Measurements from ENCODE around the gene SEH1L. TPM values are rescaled to one million over a fixed set of nuclear protein-coding genes. Genes with fewer than 3 reads are reported as not detected.

The SEH1L gene
- polyA plus RNA-seq, 2 of the 4 experiments (the other 2 are of a cell fraction): 31.6 to 63.1 TPM

DNA sequence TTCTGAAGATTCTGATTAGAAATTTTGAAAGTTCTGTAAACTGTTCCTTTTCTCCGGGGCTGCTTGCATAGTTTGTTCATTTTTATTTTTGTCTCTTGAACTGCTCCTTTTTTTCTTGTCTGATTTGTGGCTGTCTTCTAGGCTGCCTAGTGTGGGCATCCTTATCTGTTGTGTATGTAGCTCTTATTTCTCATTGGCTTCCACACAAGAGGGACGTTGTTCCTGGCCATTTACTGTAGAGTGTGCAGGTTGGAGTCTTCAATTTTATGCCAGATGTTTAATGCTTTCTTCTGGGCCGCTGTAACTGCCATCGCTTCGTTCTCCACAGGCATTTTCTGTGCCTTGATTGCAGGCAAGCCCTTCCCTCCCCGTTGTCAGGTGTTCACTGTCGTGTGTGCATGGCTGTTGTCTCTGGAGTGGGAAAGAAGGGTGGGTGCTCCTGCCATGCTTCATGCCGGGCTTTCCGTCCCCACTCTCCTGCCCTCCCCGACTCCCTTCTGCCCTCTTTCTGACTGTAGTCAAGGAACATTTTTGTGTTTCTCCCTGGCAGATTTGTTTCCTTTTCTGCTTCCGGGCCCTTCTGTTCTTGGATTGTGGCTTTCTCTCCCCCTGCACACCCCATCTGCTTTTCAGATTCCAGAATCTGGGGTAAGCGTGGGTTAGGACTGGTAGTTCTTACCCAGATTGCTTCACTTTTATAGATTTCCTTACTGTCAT is 58.9 kb downstream of the SEH1L start:
- H3K27ac ChIP-seq: no peak overlapping the region
- POLR2A ChIA-PET: no interaction called here
- CTCF ChIA-PET: interaction anchor here (0.6 kb wide), 1 partner anchor 755 kb away, joined by 3 read pairs; no protein-coding TSS in a partner anchor

DNA sequence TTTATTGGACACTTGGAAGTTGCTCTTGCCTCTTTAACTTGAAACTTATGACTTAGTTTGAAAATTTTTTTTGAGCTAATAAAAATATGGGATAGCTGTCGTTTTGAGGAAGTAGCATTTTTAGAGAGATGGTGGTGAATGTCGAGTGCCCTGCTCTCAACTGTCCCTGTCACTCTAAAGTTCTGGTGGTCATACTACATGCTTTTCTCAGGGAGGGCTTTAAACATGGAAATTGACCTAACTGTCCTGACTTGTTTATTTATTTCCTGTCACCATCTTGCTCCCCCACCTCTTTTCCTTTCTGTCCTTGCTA is 59.4 kb downstream of the SEH1L start:
- POLR2A ChIA-PET: no interaction called here
- CTCF ChIA-PET: no interaction called here
- Histone ChIP-seq H3K4me1 (no peaks in the 10 kb centered on the region), H3K4me3 (no peak overlapping the region), H3K9me3 (no peaks in the 10 kb centered on the region), H3K27ac (no peak overlapping the region), H3K4me2 (no peak overlapping the region)
- ATAC-seq (no peak), FAIRE-seq (no peak), DNase-seq (ENCODE audit: low read depth in 1 of 2, low spot score in 1 of 2) (no peak)
- TF ChIP-seq, protein P1, sequence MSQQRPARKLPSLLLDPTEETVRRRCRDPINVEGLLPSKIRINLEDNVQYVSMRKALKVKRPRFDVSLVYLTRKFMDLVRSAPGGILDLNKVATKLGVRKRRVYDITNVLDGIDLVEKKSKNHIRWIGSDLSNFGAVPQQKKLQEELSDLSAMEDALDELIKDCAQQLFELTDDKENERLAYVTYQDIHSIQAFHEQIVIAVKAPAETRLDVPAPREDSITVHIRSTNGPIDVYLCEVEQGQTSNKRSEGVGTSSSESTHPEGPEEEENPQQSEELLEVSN (IDR thresholded peaks at IDR 0.05; ENCODE audit: borderline replicate concordance, low read depth): no peak
- no peak for TF ChIP-seq HMGXB4 (CRISPR knock-in tag; IDR thresholded peaks at IDR 0.05; ENCODE audit: borderline replicate concordance)
- TF ChIP-seq, protein P2, sequence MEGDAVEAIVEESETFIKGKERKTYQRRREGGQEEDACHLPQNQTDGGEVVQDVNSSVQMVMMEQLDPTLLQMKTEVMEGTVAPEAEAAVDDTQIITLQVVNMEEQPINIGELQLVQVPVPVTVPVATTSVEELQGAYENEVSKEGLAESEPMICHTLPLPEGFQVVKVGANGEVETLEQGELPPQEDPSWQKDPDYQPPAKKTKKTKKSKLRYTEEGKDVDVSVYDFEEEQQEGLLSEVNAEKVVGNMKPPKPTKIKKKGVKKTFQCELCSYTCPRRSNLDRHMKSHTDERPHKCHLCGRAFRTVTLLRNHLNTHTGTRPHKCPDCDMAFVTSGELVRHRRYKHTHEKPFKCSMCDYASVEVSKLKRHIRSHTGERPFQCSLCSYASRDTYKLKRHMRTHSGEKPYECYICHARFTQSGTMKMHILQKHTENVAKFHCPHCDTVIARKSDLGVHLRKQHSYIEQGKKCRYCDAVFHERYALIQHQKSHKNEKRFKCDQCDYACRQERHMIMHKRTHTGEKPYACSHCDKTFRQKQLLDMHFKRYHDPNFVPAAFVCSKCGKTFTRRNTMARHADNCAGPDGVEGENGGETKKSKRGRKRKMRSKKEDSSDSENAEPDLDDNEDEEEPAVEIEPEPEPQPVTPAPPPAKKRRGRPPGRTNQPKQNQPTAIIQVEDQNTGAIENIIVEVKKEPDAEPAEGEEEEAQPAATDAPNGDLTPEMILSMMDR (IDR thresholded peaks at IDR 0.05): no peak
- TF ChIP-seq NR3C1 (IDR thresholded peaks at IDR 0.05): no peak
- TF ChIP-seq ZNF302 (CRISPR knock-in tag; IDR thresholded peaks at IDR 0.05): no peak
- no peak for TF ChIP-seq ZC3H11A (IDR thresholded peaks at IDR 0.05)
- TF ChIP-seq CBX2 (IDR thresholded peaks at IDR 0.05; ENCODE audit: borderline replicate concordance, low read depth): no peak
- no peak for TF ChIP-seq RAD21 (conservative IDR thresholded peaks at IDR 0.05 in 1 of 2, IDR thresholded peaks at IDR 0.05 in 1 of 2)
- TF ChIP-seq HEYL (CRISPR knock-in tag; IDR thresholded peaks at IDR 0.05): no peak
- TF ChIP-seq POLR2AphosphoS2 (conservative IDR thresholded peaks at IDR 0.05; ENCODE audit: low read length): no peak
- no peak for TF ChIP-seq JUN (IDR thresholded peaks at IDR 0.05)
- TF ChIP-seq EHF (CRISPR knock-in tag; IDR thresholded peaks at IDR 0.05): no peak
- TF ChIP-seq EHMT2 (IDR thresholded peaks at IDR 0.05; ENCODE audit: low read depth): no peak
- TF ChIP-seq KDM5A (IDR thresholded peaks at IDR 0.05): no peak
- no peak for TF ChIP-seq FOSL2 (IDR thresholded peaks at IDR 0.05)
- TF ChIP-seq FOSL2 (CRISPR knock-in tag; IDR thresholded peaks at IDR 0.05): no peak
- no peak for TF ChIP-seq SMC3 (IDR thresholded peaks at IDR 0.05)
- 86% methylated on average over 2 of the region's 2 CpGs for WGBS (ENCODE audit: missing lambda C conversion rate)

More for the DNA sequence above, 58.9 kb downstream of the SEH1L start:
- TF ChIP-seq GATA3 (IDR thresholded peaks at IDR 0.05; ENCODE audit: borderline replicate concordance) (no peak), RNF2 (IDR thresholded peaks at IDR 0.05; ENCODE audit: borderline replicate concordance, low read depth) (no peak), RCOR1 (IDR thresholded peaks at IDR 0.05; ENCODE audit: low read depth, low read length) (no peak), HMGXB4 (CRISPR knock-in tag; IDR thresholded peaks at IDR 0.05; ENCODE audit: borderline replicate concordance) (no peak), MAFK (IDR thresholded peaks at IDR 0.05; ENCODE audit: partially characterized antibody) (no peak), ZSCAN20 (CRISPR knock-in tag; IDR thresholded peaks at IDR 0.05) (no peak), FOSL2 (IDR thresholded peaks at IDR 0.05) (no peak), FOSL2 (CRISPR knock-in tag; IDR thresholded peaks at IDR 0.05) (no peak), CEBPB (IDR thresholded peaks at IDR 0.05) (no peak), HOXA7 (CRISPR knock-in tag; IDR thresholded peaks at IDR 0.05) (no peak), BHLHE40 (IDR thresholded peaks at IDR 0.05; ENCODE audit: low read depth, low read length) (no peak), KDM5A (IDR thresholded peaks at IDR 0.05) (no peak), EHF (CRISPR knock-in tag; IDR thresholded peaks at IDR 0.05) (no peak), ZFP36 (IDR thresholded peaks at IDR 0.05; ENCODE audit: borderline replicate concordance, partially characterized antibody) (no peak), SREBF2 (IDR thresholded peaks at IDR 0.05) (no peak)
- Histone ChIP-seq H3K4me2 (no peak overlapping the region), H3K4me3 (no peak overlapping the region), H3K9me3 (no peaks in the 10 kb centered on the region), H3K4me1 (no peaks in the 10 kb centered on the region)
- no peak for DNase-seq (ENCODE audit: low read depth in 1 of 2, low spot score in 1 of 2)
- no peak for ATAC-seq
- WGBS (ENCODE audit: missing lambda C conversion rate): 88% methylated on average over 12 of the region's 12 CpGs
- no peak for FAIRE-seq
